Measurements from ENCODE around the gene GPR35. TPM values are rescaled to one million over a fixed set of nuclear protein-coding genes. Genes with fewer than 3 reads are reported as not detected.

GPR35 gene
- total and polyA plus RNA-seq, 7 experiments from 2014 or later: 0.20 to 19.0 (median 8.4) TPM

- CTCF ChIA-PET: interaction anchor here (1.0 kb wide), 1 partner anchor 14 kb away, joined by 3 read pairs; no protein-coding TSS in a partner anchor
These were observed 34.6 kb upstream of the GPR35 start for GRCh38 chr2:240590681-240591111.

DNA sequence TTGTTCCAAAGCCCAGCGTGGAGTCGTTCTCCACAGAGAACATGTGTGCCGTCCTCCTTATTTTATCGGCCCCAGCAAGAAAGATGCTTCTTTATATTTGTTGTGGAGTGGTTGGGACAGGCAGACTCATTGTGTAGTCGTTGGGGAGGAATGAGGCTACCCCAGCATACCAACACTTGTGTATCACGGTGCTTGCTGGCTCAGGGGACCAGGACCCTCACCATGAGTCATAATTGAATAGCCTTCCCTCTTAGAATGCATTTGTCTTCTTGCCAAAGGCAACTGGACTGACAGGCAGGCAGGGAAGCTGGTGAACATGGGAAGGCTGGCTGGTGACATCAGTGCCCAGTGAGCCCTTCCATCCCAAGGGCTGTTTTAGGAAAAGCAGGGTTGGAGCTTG, 34.1 kb upstream of the GPR35 start:
- ATAC-seq (no peak), DNase-seq (no peak)
- Histone ChIP-seq H3K36me3 (ENCODE audit: control insufficient read depth in 2 of 3, insufficient read depth in 3 of 3, low read length in 3 of 3) (peaks cover 0 to 72% (median 0%) of the 10 kb centered on the region in 3 experiments), H3K9me3 (ENCODE audit: control insufficient read depth in 2 of 3, low read length in 3 of 3) (no peaks in the 10 kb centered on the region), H3K4me3 (ENCODE audit: low read length) (no peak overlapping the region), H3K27ac (ENCODE audit: low read depth, low read length) (no peak overlapping the region), H3K27me3 (ENCODE audit: control insufficient read depth in 2 of 2, insufficient read depth in 2 of 2, low read length in 2 of 2) (no peaks in the 10 kb centered on the region), H3K4me1 (ENCODE audit: control insufficient read depth in 2 of 2, insufficient read depth in 2 of 2, low read length in 2 of 2) (peaks cover 17 to 18% of the 10 kb centered on the region in 2 donors)
- Mint-ChIP-seq H3K4me1 (peaks cover 18 to 29% (median 26%) of the 10 kb centered on the region in 7 donors), H3K9me3 (peaks cover 0 to 2% (median 0%) of the 10 kb centered on the region in 11 donors), H3K27ac (no peak overlapping the region), H3K27me3 (no peaks in the 10 kb centered on the region), H3K4me3 (no peak overlapping the region), H3K36me3 (peaks cover 0 to 16% (median 0%) of the 10 kb centered on the region in 5 donors)
- intact Hi-C loops (cut with micrococcal nuclease): loop anchor here in 1 of 2 donors (10.0 kb wide), 1 partner anchor 114 kb away; no protein-coding TSS in a partner anchor
- ChIA-PET CTCF (interaction anchor here (1.0 kb wide), 1 partner anchor 15 kb away, joined by 3 read pairs; no protein-coding TSS in a partner anchor), POLR2A (interaction anchor here (0.7 kb wide), 1 partner anchor 36 kb away, joined by 3 read pairs; no protein-coding TSS in a partner anchor)

More at GRCh38 chr2:240590681-240591111, 34.6 kb upstream of the GPR35 start:
- Mint-ChIP-seq H3K4me1 (peaks cover 18 to 33% (median 31%) of the 10 kb centered on the region in 7 donors), H3K27me3 (no peaks in the 10 kb centered on the region), H3K36me3 (peaks cover 0 to 16% (median 0%) of the 10 kb centered on the region in 5 donors), H3K9me3 (peaks cover 0 to 2% (median 0%) of the 10 kb centered on the region in 11 donors), H3K4me3 (no peak overlapping the region), H3K27ac (no peak overlapping the region)
- peaks cover 0 to 68% (median 0%) of the 10 kb centered on the region in 3 experiments for H3K36me3 ChIP-seq (ENCODE audit: control insufficient read depth in 2 of 3, insufficient read depth in 3 of 3, low read length in 3 of 3)
- no peak overlapping the region for H3K4me3 ChIP-seq (ENCODE audit: low read length)
- ATAC-seq (no peak), DNase-seq (peak in 1 of 9 donors; percentile 5)
- no peaks in the 10 kb centered on the region for H3K9me3 ChIP-seq (ENCODE audit: control insufficient read depth in 2 of 3, low read length in 3 of 3)
- intact Hi-C loops (cut with micrococcal nuclease): loop anchor here in 1 of 2 donors (10.0 kb wide), 1 partner anchor 114 kb away; no protein-coding TSS in a partner anchor
- H3K4me1 ChIP-seq (ENCODE audit: control insufficient read depth in 2 of 2, insufficient read depth in 2 of 2, low read length in 2 of 2): peaks cover 18 to 19% of the 10 kb centered on the region in 2 donors
- no peaks in the 10 kb centered on the region for H3K27me3 ChIP-seq (ENCODE audit: control insufficient read depth in 2 of 2, insufficient read depth in 2 of 2, low read length in 2 of 2)
- POLR2A ChIA-PET: interaction anchor here (0.7 kb wide), 1 partner anchor 37 kb away, joined by 3 read pairs; no protein-coding TSS in a partner anchor
- no peak overlapping the region for H3K27ac ChIP-seq (ENCODE audit: low read depth, low read length)

GRCh38 chr2:240591784-240592183, 33.5 kb upstream of the GPR35 start:
- Histone ChIP-seq H3K27me3 (ENCODE audit: control insufficient read depth in 2 of 2, insufficient read depth in 2 of 2, low read length in 2 of 2) (no peaks in the 10 kb centered on the region), H3K4me1 (ENCODE audit: control insufficient read depth in 2 of 2, insufficient read depth in 2 of 2, low read length in 2 of 2) (peaks cover 17 to 18% of the 10 kb centered on the region in 2 donors), H3K9me3 (ENCODE audit: control insufficient read depth in 2 of 3, low read length in 3 of 3) (no peaks in the 10 kb centered on the region), H3K4me3 (ENCODE audit: low read length) (no peak overlapping the region), H3K36me3 (ENCODE audit: control insufficient read depth in 2 of 3, insufficient read depth in 3 of 3, low read length in 3 of 3) (peaks cover 0 to 76% (median 0%) of the 10 kb centered on the region in 3 experiments), H3K27ac (ENCODE audit: low read depth, low read length) (no peak overlapping the region)
- no peak for ATAC-seq
- intact Hi-C loops (cut with micrococcal nuclease): loop anchor here in 1 of 2 donors (10.0 kb wide), 1 partner anchor 113 kb away; no protein-coding TSS in a partner anchor
- Mint-ChIP-seq H3K27me3 (no peaks in the 10 kb centered on the region), H3K27ac (no peak overlapping the region), H3K4me3 (no peak overlapping the region), H3K9me3 (peaks cover 0 to 2% (median 0%) of the 10 kb centered on the region in 11 donors), H3K4me1 (peaks cover 18 to 29% (median 26%) of the 10 kb centered on the region in 7 donors), H3K36me3 (peaks cover 0 to 16% (median 0%) of the 10 kb centered on the region in 5 donors)
- no peak for DNase-seq
- ChIA-PET POLR2A (no interaction called here), CTCF (no interaction called here)

DNA sequence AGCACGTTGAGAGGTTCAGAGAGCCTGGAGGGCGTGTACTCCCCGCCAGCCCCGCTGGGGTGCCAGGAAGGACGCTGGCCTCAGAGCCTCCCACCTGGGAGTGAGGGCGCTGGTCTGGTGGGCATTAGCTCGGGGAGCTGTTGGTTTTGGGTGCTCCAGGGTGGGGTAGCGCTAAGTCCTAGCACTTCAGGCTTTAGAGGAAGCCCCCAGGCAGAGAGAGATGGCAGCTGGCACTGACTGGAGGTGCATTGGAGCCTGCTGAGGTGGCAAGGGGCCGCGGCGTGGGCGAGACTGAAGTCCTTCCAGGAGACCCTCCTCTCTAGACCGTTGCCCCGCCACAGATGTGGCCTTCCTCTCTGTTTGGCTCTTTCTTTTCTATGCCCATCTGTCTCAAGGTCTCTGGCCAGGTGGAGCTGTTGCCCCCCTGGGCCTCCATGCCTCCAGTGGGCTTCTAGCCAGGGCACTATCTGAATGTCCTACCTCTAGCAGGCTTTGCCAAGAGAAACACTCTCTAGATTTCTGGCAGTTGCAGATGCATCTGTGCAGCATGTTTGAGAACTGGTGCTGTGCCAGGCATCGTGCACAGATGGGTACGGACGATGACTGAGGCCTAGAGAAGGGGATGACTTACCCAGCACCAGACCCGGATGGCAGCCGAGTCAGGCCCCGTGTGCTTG, 32.1 kb upstream of the GPR35 start:
- Mint-ChIP-seq H3K4me3 (no peak overlapping the region), H3K9me3 (no peaks in the 10 kb centered on the region), H3K4me1 (peaks cover 10 to 17% (median 15%) of the 10 kb centered on the region in 7 donors), H3K36me3 (peaks cover 0 to 16% (median 0%) of the 10 kb centered on the region in 5 donors), H3K27me3 (no peaks in the 10 kb centered on the region), H3K27ac (peak overlapping the region in 2 of 9 donors; percentile 41 to 57)
- no peak for ATAC-seq
- intact Hi-C loops (cut with micrococcal nuclease): loop anchor here in 1 of 2 donors (10.0 kb wide), 1 partner anchor 112 kb away; no protein-coding TSS in a partner anchor
- peak in 1 of 9 donors; percentile 0 for DNase-seq
- Histone ChIP-seq H3K9me3 (ENCODE audit: control insufficient read depth in 2 of 3, low read length in 3 of 3) (no peaks in the 10 kb centered on the region), H3K4me3 (ENCODE audit: low read length) (no peak overlapping the region), H3K4me1 (ENCODE audit: control insufficient read depth in 2 of 2, insufficient read depth in 2 of 2, low read length in 2 of 2) (peaks cover 6 to 9% of the 10 kb centered on the region in 2 donors), H3K27ac (ENCODE audit: low read depth, low read length) (no peak overlapping the region), H3K36me3 (ENCODE audit: control insufficient read depth in 2 of 3, insufficient read depth in 3 of 3, low read length in 3 of 3) (peaks cover 0 to 90% (median 0%) of the 10 kb centered on the region in 3 experiments), H3K27me3 (ENCODE audit: control insufficient read depth in 2 of 2, insufficient read depth in 2 of 2, low read length in 2 of 2) (no peaks in the 10 kb centered on the region)
- POLR2A ChIA-PET: no interaction called here
- CTCF ChIA-PET: no interaction called here

DNA sequence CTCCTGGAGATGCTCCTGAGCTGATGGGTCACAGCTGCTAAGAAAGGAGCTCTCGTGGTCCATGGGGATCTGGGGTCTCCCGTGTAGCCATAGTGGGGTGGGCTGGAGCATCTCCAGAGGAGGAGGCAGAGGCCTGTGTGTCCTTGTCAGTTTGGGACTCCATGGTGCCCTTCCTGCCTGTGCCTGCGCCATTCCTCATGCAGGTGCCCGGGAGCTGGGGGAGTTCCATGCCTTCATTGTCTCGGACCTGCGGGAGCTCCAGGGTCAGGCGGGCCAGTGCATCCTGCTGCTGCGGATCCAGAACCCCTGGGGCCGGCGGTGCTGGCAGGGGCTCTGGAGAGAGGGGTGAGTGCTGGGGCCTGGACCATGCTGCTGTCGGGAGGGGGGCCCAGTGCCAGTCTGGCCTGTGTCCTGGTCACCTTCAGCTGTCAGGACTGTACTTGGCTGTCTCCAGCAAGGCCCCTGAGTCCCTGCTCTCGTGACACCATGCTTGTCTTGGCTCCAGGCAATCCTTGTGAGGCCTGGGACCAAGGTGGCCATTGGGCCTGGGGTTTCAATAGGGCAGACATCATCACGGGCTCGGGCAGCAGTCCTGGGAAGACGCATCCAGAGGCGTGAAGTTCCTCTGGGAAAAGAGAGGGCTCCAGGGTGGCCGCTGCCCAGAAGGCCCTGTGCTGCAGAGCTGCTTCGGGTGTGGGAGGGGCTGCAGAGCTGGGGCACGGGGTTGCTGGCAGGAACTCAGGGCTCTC, 31.4 kb upstream of the GPR35 start:
- Histone ChIP-seq H3K4me1 (ENCODE audit: control insufficient read depth in 2 of 2, insufficient read depth in 2 of 2, low read length in 2 of 2) (peaks cover 0 to 1% of the 10 kb centered on the region in 2 donors), H3K36me3 (ENCODE audit: control insufficient read depth in 2 of 3, insufficient read depth in 3 of 3, low read length in 3 of 3) (peaks cover 0 to 97% (median 0%) of the 10 kb centered on the region in 3 experiments), H3K27me3 (ENCODE audit: control insufficient read depth in 2 of 2, insufficient read depth in 2 of 2, low read length in 2 of 2) (no peaks in the 10 kb centered on the region), H3K4me3 (ENCODE audit: low read length) (no peak overlapping the region), H3K27ac (ENCODE audit: low read depth, low read length) (no peak overlapping the region), H3K9me3 (ENCODE audit: control insufficient read depth in 2 of 3, low read length in 3 of 3) (no peaks in the 10 kb centered on the region)
- intact Hi-C loops (cut with micrococcal nuclease): loop anchor here in 1 of 2 donors (2.0 to 10.0 kb wide), 2 partner anchors 31 to 111 kb away; partner anchors contain the start of gene GPR35
- Mint-ChIP-seq H3K27me3 (no peaks in the 10 kb centered on the region), H3K4me1 (peaks cover 3 to 10% (median 8%) of the 10 kb centered on the region in 7 donors), H3K27ac (no peak overlapping the region), H3K4me3 (no peak overlapping the region), H3K9me3 (no peaks in the 10 kb centered on the region), H3K36me3 (peaks cover 0 to 12% (median 0%) of the 10 kb centered on the region in 5 donors)
- peak in 1 of 9 donors; percentile 8 for DNase-seq
- CTCF ChIA-PET: no interaction called here
- ATAC-seq: no peak
- POLR2A ChIA-PET: no interaction called here

Measured in naive thymus-derived CD4-positive, alpha-beta T cell (primary cell).